ENCODE measurements around the gene RPS6KA4. TPM values are rescaled to one million over a fixed set of nuclear protein-coding genes. Genes with fewer than 3 reads are reported as not detected.
A peak's percentile ranks its signal among the peaks of the same experiment; 100 is the strongest.

The RPS6KA4 gene
- total RNA-seq, 4 donors from 2014 or later: 19.1 to 36.1 (median 26.0) TPM

DNA sequence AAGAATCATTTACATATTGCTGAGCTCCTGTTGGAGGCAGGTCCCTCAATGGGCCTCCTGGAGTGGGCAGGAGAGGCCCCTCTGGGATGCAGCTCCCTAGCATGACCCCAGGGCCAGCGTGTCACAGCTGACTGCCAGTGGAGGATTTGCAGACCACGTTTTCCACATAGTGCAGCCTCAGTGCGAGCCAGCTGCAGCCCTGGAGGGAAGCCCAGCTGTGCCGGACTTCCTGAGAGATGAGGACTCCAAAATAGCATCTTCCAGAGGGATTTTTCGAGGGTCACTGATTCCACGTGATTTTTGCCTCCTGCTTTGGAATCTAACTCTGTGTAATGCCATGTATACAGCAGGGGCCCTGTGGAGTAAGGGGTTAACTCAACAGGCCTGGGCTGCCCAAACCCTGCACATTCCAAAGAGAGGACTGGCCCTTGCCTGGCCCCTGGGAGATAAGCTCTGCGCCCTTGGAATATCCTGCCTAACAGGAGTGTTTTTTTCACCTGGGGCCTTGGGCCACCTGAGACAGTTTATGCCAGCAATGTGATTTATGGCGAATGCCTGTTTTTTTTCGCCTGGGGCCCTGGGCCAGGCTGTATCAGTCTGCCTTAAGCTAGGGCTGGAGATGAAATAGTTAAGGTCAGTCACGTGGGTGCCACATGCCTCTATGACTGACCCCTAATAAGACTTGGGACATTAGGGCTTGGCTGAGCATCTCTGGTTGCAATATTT lies 47.4 kb downstream of the RPS6KA4 start:
- H3K4me3 ChIP-seq: no peak overlapping the region
- DNase-seq (ENCODE audit: extremely low spot score): no peak
- 43% methylated on average over 2 of the region's 10 CpGs for WGBS
- TF ChIP-seq POLR2AphosphoS5 (IDR thresholded peaks at IDR 0.05) (no peak), POLR2A (IDR thresholded peaks at IDR 0.05; ENCODE audit: low read depth) (no peak), EP300 (IDR thresholded peaks at IDR 0.05) (no peak)
- TF ChIP-seq, protein P1, sequence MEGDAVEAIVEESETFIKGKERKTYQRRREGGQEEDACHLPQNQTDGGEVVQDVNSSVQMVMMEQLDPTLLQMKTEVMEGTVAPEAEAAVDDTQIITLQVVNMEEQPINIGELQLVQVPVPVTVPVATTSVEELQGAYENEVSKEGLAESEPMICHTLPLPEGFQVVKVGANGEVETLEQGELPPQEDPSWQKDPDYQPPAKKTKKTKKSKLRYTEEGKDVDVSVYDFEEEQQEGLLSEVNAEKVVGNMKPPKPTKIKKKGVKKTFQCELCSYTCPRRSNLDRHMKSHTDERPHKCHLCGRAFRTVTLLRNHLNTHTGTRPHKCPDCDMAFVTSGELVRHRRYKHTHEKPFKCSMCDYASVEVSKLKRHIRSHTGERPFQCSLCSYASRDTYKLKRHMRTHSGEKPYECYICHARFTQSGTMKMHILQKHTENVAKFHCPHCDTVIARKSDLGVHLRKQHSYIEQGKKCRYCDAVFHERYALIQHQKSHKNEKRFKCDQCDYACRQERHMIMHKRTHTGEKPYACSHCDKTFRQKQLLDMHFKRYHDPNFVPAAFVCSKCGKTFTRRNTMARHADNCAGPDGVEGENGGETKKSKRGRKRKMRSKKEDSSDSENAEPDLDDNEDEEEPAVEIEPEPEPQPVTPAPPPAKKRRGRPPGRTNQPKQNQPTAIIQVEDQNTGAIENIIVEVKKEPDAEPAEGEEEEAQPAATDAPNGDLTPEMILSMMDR (IDR thresholded peaks at IDR 0.05): no peak
- intact Hi-C loops (cut with DNase I): no loop called here
- peaks cover 0 to 11% (median 8%) of the 10 kb centered on the region in 4 donors for H3K4me1 ChIP-seq
- H3K27ac ChIP-seq (replicated peaks in 1 of 4): peak overlapping the region in 1 of 4 donors; percentile 14
- no peaks in the 10 kb centered on the region for H3K36me3 ChIP-seq
- peaks cover 0 to 4% (median 0%) of the 10 kb centered on the region in 4 donors for H3K9me3 ChIP-seq
- peaks cover 0 to 9% (median 0%) of the 10 kb centered on the region in 4 donors for H3K27me3 ChIP-seq

DNA sequence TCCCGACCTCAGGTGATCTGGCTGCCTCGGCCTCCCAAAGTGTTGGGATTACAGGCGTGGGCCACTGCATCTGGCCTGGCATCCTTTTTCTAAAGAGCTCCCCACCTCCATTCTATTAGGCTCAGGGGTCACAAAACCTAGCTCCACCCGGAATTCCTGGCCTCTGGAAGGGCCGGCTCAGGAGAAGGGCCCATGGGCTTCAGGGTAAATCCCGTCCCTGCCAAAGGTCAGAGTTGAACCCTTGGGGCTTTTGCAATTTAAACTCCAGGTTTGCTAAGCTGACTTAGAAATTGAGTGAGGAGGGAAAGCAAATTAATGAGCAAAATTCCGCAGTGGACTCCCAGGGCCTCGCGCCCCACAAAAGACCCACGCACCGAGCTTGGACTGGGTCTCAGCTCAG lies 48.3 kb downstream of the RPS6KA4 start:
- no peak for DNase-seq (ENCODE audit: extremely low spot score)
- TF ChIP-seq POLR2A (IDR thresholded peaks at IDR 0.05; ENCODE audit: low read depth) (no peak), POLR2AphosphoS5 (IDR thresholded peaks at IDR 0.05) (no peak), EP300 (IDR thresholded peaks at IDR 0.05) (no peak)
- TF ChIP-seq, protein P1 (IDR thresholded peaks at IDR 0.05): no peak
- 82% methylated on average over 11 of the region's 11 CpGs for WGBS
- peaks cover 0 to 4% (median 0%) of the 10 kb centered on the region in 4 donors for H3K9me3 ChIP-seq
- no peak overlapping the region for H3K4me3 ChIP-seq
- peaks cover 0 to 9% (median 0%) of the 10 kb centered on the region in 4 donors for H3K27me3 ChIP-seq
- H3K36me3 ChIP-seq: no peaks in the 10 kb centered on the region
- H3K27ac ChIP-seq (replicated peaks in 1 of 4): no peak overlapping the region
- peaks cover 0 to 11% (median 8%) of the 10 kb centered on the region in 4 donors for H3K4me1 ChIP-seq
- intact Hi-C loops (cut with DNase I): no loop called here

DNA sequence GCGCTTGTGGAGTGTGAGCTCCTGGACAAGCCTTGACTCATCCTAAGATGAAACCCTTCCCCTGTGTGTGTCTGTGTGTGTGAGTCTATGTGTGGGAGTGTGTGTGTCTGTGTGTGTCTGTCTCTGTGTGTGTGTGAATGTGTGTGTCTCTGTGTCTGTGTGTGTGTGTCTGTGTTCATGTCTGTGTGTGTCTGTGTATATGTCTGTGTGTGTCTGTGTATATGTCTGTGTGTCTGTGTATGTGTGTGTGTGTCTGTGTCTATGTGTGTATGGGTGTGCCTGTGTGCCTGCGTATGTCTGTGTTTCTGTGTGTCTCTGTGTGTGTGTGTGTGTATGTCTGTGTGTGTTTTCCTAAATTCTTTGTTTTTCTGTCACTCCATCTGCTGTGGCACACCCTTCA lies 48.7 kb downstream of the RPS6KA4 start:
- peaks cover 0 to 9% (median 0%) of the 10 kb centered on the region in 4 donors for H3K27me3 ChIP-seq
- WGBS: 100% methylated on average over 2 of the region's 2 CpGs
- H3K4me1 ChIP-seq: peaks cover 0 to 11% (median 8%) of the 10 kb centered on the region in 4 donors
- H3K27ac ChIP-seq (replicated peaks in 1 of 4): no peak overlapping the region
- intact Hi-C loops (cut with DNase I): no loop called here
- H3K4me3 ChIP-seq: no peak overlapping the region
- peaks cover 0 to 4% (median 0%) of the 10 kb centered on the region in 4 donors for H3K9me3 ChIP-seq
- TF ChIP-seq, protein P1 (IDR thresholded peaks at IDR 0.05): no peak
- no peaks in the 10 kb centered on the region for H3K36me3 ChIP-seq
- no peak for DNase-seq (ENCODE audit: extremely low spot score)

DNA sequence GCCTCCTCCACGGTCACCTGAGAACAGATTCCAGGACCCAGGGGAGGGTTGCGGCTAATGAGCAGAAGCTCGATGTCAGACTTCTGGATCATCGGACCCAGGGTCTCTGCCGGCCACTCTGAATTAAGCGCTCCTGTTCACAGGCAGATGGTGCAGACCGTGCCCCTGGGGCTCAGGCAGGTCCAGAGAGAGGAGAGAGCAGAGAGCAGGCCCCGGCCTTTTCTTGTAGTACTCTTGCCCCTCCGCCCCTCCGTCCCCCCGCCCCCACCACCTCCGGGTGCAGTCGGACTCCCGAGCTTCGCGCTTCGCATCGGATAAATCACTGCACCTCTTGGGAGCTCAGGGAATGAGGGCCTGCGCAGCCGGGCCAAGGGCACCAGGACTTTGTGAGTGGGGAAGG lies 50.3 kb downstream of the RPS6KA4 start:
- H3K27ac ChIP-seq (replicated peaks in 1 of 4): no peak overlapping the region
- TF ChIP-seq, protein P1 (IDR thresholded peaks at IDR 0.05): no peak
- TF ChIP-seq POLR2AphosphoS5 (IDR thresholded peaks at IDR 0.05) (no peak), POLR2A (IDR thresholded peaks at IDR 0.05; ENCODE audit: low read depth) (no peak), EP300 (IDR thresholded peaks at IDR 0.05) (no peak)
- H3K4me3 ChIP-seq: no peak overlapping the region
- H3K36me3 ChIP-seq: no peaks in the 10 kb centered on the region
- H3K27me3 ChIP-seq: peaks cover 0 to 8% (median 0%) of the 10 kb centered on the region in 4 donors
- H3K9me3 ChIP-seq: no peaks in the 10 kb centered on the region
- peaks cover 0 to 11% (median 8%) of the 10 kb centered on the region in 4 donors for H3K4me1 ChIP-seq
- intact Hi-C loops (cut with DNase I): no loop called here
- DNase-seq (ENCODE audit: extremely low spot score): no peak
- 71% methylated on average over 18 of the region's 20 CpGs for WGBS

Data from esophagus muscularis mucosa (tissue), 4 donors.